OCI-LY7 (cell line): Measurements from ENCODE around the gene MAGEA1.
"Not testable (repeated sequence)": the region's sequence is repeated elsewhere in the genome, so short reads cannot be mapped to it uniquely, and the experiment has no call there.

Experiments
- CTCF ChIP-seq: fragments of 200-600 bp; sonication (generic); conservative IDR thresholded peaks from 2 replicates; pipeline ENCODE4 v1.5.1; 2014; ENCODE audit warnings: mild to moderate bottlenecking, antibody characterized with exemption, low read length, moderate library complexity, mixed read lengths
- EZH2phosphoT487 ChIP-seq: fragments of 200-600 bp; sonication (generic); IDR thresholded peaks from 2 replicates; pipeline ENCODE4 v1.6.1; 2018; ENCODE audit warnings: low read depth, borderline replicate concordance, mild to moderate bottlenecking, mixed run types, antibody characterized with exemption, low read length, moderate library complexity, mixed read lengths

GRCh38 chrX:153132924-153133323, 46.2 kb upstream of the MAGEA1 start:
- not testable (repeated sequence) for TF ChIP-seq CTCF, EZH2phosphoT487
